GM12891 (cell line): ENCODE measurements around the gene LIX1L.

Experiments
- DNase-seq: peaks from one replicate; pipeline ENCODE4 v3.0.0; 2011; ENCODE audit warnings: low spot score; ENCODE audit not compliant: insufficient read length
- FAIRE-seq: peaks from 2 replicates; lab custom pipeline; 2011; peaks lifted over from hg19 to GRCh38; lab: Jason Lieb, UNC
- PAX5 ChIP-seq: IDR thresholded peaks from 2 replicates; pipeline ENCODE4 v1.6.1; 2011; ENCODE audit warnings: low read length, moderate library complexity, mild to moderate bottlenecking; ENCODE audit not compliant: insufficient read depth, severe bottlenecking
- POLR2A ChIP-seq: IDR thresholded peaks from 2 replicates; pipeline ENCODE4 v1.6.1; 2011; ENCODE audit warnings: low read depth, low read length, control low read depth
- POLR2AphosphoS5 ChIP-seq: IDR thresholded peaks from 2 replicates; pipeline ENCODE4 v1.6.1; 2011; ENCODE audit warnings: low read depth, low read length, control low read depth
- POU2F2 ChIP-seq: IDR thresholded peaks from 2 replicates; pipeline ENCODE4 v1.6.1; 2011; ENCODE audit warnings: low read depth, mild to moderate bottlenecking, control low read depth, low read length, moderate library complexity
- SPI1 ChIP-seq: IDR thresholded peaks from 2 replicates; pipeline ENCODE4 v1.6.1; 2011; ENCODE audit warnings: low read depth, low read length, control low read depth
- TAF1 ChIP-seq: IDR thresholded peaks from 2 replicates; pipeline ENCODE4 v1.6.1; 2011; ENCODE audit warnings: low read depth, low read length, control low read depth

LIX1L gene

DNA sequence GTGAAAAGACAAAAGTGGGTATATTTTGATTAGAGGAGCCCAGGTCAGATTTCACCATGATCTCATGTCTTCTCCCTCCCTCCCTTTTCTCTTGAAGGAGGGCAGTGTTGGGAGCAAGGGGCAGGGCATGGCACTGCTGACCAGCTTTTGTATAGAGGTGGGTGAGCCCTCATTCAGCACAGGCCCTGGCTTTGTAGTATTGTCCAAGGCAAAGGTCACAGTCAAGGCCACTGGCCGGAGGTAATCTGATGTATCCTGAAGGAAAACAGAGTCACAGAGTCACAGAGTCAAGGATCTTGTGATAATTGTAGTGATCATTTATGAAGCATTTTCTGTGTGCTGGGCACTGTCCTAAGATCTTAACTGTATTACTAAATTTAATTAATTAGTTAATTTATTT is 59.8 kb downstream of the LIX1L start:
- FAIRE-seq, result no peak
- no peak for DNase-seq
- TF ChIP-seq PAX5 (no peak), POLR2AphosphoS5 (no peak), POU2F2 (no peak), TAF1 (no peak), POLR2A (no peak), SPI1 (no peak)

DNA sequence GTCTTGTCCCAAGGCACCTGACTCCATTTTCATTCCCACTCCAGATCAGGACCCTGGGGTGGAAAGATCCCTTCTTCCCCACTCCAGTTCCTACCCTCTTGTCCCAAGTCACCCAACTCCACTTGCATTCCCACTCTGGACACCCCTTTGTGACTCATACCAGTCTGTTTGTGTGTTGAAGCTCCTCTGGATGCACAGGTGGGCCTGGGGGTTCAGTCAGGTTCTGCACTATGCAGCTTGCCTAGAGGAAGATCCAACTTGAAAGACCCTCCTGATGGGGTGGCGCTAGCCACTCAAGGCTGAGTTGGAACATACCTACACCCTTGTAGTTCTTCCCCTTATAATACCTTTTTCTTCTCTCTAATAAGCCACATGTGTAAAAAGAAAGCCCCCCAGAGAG is 62.3 kb downstream of the LIX1L start:
- FAIRE-seq (no peak), DNase-seq (no peak)
- no peak for TF ChIP-seq POU2F2
- no peak for TF ChIP-seq PAX5
- TF ChIP-seq POLR2A, result no peak
- no peak for TF ChIP-seq TAF1
- TF ChIP-seq SPI1, result no peak
- TF ChIP-seq POLR2AphosphoS5, result no peak

DNA sequence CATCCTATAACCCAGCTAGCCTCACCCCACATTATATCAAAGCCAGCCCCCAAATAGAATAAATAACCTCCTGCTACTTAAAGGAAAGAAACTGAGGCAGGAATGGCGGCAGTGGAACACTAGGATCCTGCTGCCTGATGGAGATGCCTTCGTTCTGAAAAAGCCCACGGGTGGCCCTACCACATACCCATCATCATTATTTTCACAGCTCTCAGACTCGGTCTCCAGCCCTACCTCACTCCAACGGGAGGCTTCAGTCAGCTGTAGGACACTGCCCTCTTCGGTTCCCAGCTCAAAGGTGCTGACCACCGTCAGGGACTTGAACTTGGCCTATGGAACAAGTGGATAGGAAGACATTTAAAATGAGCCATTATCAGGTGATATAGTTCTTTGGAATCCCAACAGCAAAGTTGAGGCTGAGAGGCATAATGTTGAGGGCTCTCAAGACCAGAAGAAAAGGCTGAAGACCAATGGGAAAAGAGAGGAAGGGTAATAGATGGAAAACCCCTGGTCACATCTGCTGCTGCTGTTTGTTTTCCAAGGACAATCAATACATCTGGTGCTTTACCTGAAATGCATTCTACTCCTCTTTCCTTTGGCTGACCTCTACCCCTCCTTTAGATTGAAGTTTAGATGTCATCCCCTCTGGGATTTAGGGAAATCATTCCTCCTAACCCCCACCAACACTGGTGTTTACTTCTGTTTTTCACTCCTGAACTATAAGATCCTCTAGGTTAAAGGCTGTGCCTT is 64.3 kb downstream of the LIX1L start:
- FAIRE-seq (no peak), DNase-seq (no peak)
- no peak for TF ChIP-seq POLR2A
- no peak for TF ChIP-seq SPI1
- TF ChIP-seq PAX5, result no peak
- no peak for TF ChIP-seq TAF1
- no peak for TF ChIP-seq POLR2AphosphoS5
- TF ChIP-seq POU2F2, result no peak

DNA sequence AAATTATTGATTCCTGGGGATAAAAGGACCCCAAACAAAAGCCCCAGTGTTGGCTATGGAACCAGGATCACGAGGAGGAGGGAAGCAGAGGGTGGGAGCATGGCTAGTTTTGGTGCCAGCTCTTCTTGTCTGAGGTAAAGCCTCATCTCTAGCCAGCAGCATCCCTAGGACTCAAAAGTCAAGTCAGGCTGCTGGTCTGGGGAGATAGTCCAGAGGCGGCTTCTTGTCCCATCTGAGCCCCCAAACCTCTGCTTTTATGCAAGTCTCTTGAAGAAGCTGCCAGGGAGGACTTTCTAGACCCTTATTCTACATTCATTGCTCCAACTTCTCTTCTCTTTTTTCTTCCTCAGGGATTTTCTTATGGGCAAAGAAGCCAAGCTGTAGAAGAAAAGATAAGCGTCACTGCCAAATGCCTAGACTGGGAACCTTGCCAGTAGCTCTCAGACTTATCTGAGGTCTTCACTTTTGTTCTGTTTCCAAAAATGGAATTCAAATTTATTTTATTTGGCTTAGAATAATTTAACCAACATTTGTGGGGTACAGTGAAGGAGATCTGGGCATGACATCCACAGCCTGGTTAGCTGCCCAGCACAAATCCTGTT is 65.2 kb downstream of the LIX1L start:
- TF ChIP-seq POLR2A (no peak), TAF1 (no peak), POLR2AphosphoS5 (no peak), SPI1 (no peak), POU2F2 (no peak), PAX5 (no peak)
- no peak for DNase-seq

DNA sequence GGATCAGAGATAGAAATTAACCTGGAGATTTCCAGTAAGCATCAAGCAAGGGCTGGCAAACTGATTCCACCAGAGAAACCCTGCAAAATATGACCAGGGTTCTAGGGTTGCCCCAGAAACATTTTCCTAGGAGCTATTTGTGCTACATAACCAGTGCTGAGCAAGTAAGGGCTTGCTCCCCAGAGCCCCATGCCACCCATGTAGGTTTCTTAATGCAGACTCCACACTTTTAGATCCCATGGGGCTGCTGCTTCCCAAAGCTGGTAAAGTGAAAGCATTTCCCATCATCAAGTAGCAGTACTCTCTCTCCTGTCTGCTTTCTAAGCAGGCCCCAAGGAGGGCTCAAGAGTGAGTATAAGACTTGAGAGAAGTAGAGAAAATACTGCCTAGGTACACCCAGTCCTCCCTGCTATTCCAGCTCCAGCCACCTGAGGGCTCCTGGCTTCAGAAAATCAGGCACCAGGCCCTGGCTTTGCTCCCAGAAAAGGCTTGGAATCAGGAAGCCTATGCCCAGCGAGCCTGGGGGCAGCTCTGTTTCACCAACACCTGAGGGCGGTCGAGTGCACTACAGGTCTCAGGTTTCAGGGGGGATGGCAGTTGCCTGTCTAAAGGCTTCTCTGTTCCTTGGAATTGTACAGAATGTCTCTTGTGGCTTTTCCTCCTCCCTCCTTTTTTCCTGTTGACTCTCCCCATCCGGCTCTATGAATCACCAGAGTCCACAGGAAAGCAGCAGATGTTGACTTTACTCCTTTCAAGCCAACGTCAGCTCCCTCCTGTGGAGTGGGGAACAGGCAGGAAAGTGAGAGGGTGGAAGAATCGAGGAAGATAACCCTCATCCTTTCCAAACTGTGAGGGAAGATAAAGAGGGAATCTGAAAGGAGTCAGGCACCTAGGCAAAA is 66.0 kb downstream of the LIX1L start:
- TF ChIP-seq PAX5 (no peak), SPI1 (no peak), POLR2A (no peak), POLR2AphosphoS5 (no peak), TAF1 (no peak), POU2F2 (no peak)

More for the DNA sequence above, 65.2 kb downstream of the LIX1L start:
- FAIRE-seq, result no peak

DNA sequence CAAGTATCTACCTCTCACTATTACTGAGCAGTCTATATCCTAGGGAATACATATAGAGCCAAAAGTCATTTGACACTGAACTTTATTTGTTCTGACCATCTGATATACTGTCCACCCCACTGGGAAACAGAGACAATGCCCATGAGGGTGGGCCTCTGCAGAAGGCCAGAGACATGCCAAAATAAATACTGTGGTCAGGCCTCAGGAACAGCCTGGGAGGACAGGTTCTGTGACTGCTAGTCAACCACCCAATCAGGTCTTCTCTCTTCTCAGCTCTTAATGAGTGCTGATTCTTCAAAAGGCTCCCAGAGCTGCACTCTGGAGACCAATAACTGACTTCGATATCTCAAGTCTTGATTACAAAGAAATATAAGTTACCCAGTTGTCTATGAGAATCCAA is 66.7 kb downstream of the LIX1L start:
- no peak for TF ChIP-seq POLR2A
- FAIRE-seq (no peak), DNase-seq (no peak)

More for the DNA sequence above, 66.0 kb downstream of the LIX1L start:
- DNase-seq, result peak; percentile 42
- no peak for FAIRE-seq

DNA sequence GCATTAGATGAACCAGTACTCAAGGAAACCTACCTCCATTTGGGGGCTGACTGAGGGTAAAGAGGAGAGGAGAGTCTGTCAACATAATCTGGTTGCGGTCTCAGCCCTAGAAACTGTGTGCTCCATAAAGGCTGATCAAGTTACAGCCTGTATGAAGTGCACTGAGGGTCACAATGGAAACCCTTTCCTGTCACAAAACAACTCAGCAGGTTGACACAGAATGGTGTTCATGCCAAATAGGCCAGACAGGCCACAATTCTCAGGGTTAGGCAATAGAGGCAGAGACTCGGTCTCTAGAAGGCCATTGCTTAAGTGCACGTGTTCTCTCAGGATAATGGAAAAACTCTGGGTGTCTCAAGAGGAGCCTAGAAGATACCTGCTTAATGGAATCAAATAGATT is 68.1 kb downstream of the LIX1L start:
- TF ChIP-seq POLR2A (no peak), POLR2AphosphoS5 (no peak), SPI1 (no peak), PAX5 (no peak), TAF1 (no peak), POU2F2 (no peak)
- no peak for DNase-seq
- FAIRE-seq, result no peak

DNA sequence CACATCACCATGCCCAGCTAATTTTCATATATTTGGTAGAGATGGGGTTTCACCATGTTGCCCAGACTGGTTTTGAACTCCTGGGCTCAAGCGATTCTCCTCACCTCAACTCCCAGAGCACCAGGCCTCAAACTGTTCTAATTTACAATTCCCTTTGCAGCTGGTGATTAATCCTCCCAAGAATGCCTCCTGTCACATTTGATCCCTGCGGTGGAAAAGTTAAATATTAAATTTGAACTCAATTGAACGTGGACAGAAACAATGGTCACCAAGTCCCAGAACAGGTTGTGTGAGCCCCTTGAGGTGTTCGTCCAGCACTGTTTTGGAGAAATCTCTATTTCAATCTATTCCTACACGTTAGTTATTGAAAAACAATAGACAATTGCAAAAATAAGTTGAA is 70.2 kb downstream of the LIX1L start:
- FAIRE-seq (no peak), DNase-seq (no peak)
- TF ChIP-seq POLR2AphosphoS5 (no peak), POLR2A (no peak), POU2F2 (no peak), PAX5 (no peak), TAF1 (no peak), SPI1 (no peak)

DNA sequence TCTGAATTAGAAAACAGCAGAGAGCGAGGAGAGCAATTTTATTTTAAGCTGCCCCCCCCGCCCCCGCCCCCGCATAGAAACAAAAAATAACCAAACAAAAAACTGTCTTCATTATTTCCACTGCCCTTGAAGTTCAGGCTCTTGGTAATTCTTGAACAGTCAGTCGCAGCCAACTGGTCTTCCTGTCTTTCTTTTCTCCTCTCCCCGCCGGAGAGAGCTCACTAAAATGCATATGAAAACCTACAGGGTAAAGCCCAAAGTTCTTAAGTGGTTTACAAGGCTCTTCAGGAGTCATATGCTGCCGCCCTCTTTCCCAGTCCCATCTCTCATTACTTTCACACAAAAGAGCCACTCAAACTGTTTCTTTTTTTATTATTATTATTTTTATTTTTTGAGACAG is 71.0 kb downstream of the LIX1L start:
- DNase-seq (no peak), FAIRE-seq (no peak)
- TF ChIP-seq POU2F2 (no peak), POLR2A (no peak), PAX5 (no peak), POLR2AphosphoS5 (no peak), TAF1 (no peak), SPI1 (no peak)
